HAP-1 (cell line): ENCODE results near the gene PEX16.

Source experiments
- DNase-seq, 2 experiments: peaks; one replicate each; pipeline ENCODE4 v3.0.0-alpha.2; 2016 to 2020; ENCODE audit warnings: low spot score in 2 of 2
- H3K27me3 ChIP-seq: fragments of 250-450 bp; sonication (Bioruptor Pico); 2 replicates; pipeline ENCODE4 v1.5.1; 2020; ENCODE audit warnings: low read depth, mild to moderate bottlenecking, moderate library complexity
- H3K36me3 ChIP-seq: fragments of 250-450 bp; sonication (Bioruptor Pico); replicated peaks from 2 replicates; pipeline ENCODE4 v1.5.1; 2020; ENCODE audit warnings: mild to moderate bottlenecking
- H3K4me1 ChIP-seq: fragments of 250-450 bp; sonication (Bioruptor Pico); 2 replicates; pipeline ENCODE4 v1.5.1; 2020; ENCODE audit warnings: mild to moderate bottlenecking
- H3K4me3 ChIP-seq: fragments of 250-450 bp; sonication (Bioruptor Pico); 2 replicates; pipeline ENCODE4 v1.5.1; 2020; ENCODE audit warnings: mild to moderate bottlenecking, moderate library complexity
- H3K9me3 ChIP-seq: fragments of 250-450 bp; sonication (Bioruptor Pico); 2 replicates; pipeline ENCODE4 v1.5.1; 2020; ENCODE audit warnings: mild to moderate bottlenecking, moderate library complexity
- in situ Hi-C: fragments of 300-500 bp; cut with MboI; formaldehyde crosslinking; loops from 3 replicates; pipeline ENCODE4 v1.14.3; 2020; ENCODE audit warnings: low sequenced_read_pairs, inconsistent platforms, mixed read lengths

PEX16 gene

DNA sequence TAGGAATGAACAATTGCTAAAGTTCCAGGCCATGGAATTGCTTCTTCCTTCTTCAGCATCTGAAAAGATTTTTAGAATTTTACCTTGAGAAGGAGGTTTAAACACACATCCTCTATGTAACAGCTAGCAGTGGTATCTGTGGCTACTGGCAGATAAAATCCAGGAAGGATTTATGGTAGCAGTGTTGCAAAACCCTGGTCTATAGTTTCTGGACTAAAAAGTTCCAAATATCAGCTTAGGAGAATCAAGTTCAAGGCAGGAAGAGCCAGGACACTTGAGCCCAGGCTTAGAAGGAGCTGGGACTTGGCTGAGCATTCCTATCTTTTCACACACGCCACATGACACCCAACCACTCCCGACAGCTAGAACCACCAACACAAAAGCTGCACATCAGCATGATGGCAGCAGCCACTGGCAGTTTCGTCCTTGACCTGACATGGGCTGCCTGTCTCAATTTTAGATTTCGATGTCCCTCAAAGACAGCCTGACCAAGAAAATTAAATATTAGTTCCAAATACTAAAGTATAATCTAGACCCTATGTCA is 18.9 kb upstream of the PEX16 start:
- H3K27me3 ChIP-seq = no peaks in the 10 kb centered on the region
- H3K36me3 ChIP-seq = peaks cover 22% of the 10 kb centered on the region
- in situ Hi-C loops = no loop called here

DNA sequence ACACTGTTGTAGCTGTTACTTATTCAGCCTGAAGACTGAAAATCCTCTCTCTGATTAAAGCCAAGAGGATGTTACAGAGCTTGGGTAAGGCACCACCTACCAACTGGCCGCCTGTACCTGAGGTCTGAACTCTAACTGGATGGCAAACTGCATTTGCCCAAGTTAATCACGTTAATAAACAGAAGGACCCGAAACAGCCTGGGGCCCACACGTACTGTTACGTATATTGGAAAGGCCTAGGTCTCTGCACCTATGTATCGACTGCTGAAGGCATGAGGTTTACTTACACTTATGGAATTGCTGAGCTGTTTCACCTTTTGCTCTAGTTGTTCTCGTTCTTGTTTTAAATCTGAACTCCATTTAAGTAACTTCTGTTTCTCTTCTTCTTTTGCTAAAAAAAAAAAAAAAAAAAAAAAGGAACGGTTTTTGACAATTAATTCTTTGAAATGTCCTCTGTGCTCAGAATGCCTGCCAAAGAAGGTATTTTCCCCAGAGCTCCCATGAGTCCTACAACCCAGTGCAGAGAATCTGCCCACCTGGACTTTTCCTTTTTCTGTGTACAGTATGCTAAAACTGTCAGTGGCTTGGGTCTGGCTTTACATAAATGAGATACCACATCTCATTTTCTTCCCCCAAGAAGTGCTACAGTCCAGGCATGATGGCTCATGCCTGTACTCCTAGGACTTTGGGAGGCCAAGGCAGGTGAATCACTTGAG is 17.8 kb upstream of the PEX16 start:
- Histone ChIP-seq H3K4me3 (no peak overlapping the region), H3K9me3 (no peaks in the 10 kb centered on the region), H3K27me3 (no peaks in the 10 kb centered on the region), H3K36me3 (peaks cover 22% of the 10 kb centered on the region), H3K4me1 (no peaks in the 10 kb centered on the region)
- in situ Hi-C loops = no loop called here
- no peak for DNase-seq

More for the DNA sequence above, 18.9 kb upstream of the PEX16 start:
- Histone ChIP-seq H3K4me1 (no peaks in the 10 kb centered on the region), H3K9me3 (no peaks in the 10 kb centered on the region), H3K4me3 (no peak overlapping the region)
- no peak for DNase-seq

DNA sequence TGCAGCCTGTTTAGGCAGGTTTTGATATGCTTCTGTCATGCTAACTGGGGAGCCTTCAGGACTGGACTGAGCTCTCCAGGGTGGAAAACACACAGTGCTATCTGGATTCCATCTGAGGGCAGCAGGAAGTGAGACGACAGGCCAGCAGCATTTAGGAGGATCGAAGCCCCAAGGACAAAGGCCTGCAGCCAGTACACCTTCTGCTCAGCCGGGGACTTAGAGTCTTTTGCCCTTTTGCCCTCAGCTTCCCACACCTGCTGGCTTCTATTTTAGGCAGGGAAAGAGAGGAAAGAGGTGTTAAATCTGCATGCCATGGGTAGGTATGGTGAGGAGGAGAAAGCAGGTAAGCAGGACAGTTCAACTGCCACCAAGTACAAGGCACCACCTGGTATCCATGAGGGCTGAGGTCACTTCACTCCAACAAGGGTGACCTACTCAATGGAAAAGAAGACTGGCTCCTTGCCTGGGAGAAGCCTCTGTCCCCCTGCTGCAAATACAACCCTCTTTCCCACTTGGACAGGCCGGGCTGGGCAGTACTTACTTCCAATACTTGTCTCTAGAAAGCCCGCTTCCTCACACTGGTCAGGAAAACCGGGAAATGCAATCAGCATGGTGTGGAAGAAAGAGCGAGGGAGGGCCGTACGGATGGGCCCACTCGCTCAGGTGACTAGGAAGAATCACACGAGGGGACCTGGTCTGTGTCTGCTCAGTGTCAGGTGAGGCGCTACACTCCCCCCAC is 17.1 kb upstream of the PEX16 start:
- Histone ChIP-seq H3K27me3 (no peaks in the 10 kb centered on the region), H3K4me1 (no peaks in the 10 kb centered on the region), H3K36me3 (peaks cover 22% of the 10 kb centered on the region), H3K4me3 (no peak overlapping the region), H3K9me3 (no peaks in the 10 kb centered on the region)
- DNase-seq = no peak
- in situ Hi-C loops = no loop called here

DNA sequence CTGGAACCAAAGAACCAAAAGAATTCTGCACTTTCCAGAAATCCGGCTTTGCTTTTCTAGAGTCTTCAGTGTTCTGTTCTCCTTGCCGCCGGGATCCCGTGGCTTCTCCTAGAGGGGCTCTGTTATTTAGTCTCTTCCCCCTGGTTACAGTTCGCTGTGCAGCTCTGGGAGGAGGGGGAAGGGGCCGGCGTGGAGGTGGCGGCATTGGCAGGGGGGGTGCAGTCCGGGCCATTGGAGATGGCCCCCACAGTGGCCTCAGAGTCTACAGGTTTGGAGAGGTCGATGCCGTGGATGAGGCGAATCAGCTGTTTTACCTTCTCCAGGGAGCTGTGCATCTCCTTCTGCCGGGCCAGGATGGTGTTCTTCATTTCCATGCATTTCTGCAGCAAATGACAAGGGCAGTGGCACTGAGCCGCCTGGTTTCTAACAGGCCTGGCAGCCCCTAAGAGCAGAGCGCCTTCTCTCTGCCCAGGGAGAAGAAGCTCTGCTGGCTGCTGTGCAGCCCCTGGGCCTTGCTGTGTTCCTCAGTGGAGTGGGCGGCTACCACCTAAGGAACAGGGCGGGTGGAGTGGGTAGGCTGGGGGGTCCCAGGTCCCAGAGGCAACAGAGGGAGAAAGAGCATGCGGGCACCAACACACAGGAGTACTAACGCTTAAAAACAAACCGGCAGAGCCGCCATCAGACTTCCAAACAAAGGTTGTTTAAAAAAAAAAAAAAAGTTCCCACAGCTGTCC is 16.3 kb upstream of the PEX16 start:
- Histone ChIP-seq H3K4me3 (no peak overlapping the region), H3K4me1 (no peaks in the 10 kb centered on the region), H3K9me3 (no peaks in the 10 kb centered on the region), H3K36me3 (peaks cover 22% of the 10 kb centered on the region), H3K27me3 (no peaks in the 10 kb centered on the region)
- in situ Hi-C loops = no loop called here
- DNase-seq = no peak

DNA sequence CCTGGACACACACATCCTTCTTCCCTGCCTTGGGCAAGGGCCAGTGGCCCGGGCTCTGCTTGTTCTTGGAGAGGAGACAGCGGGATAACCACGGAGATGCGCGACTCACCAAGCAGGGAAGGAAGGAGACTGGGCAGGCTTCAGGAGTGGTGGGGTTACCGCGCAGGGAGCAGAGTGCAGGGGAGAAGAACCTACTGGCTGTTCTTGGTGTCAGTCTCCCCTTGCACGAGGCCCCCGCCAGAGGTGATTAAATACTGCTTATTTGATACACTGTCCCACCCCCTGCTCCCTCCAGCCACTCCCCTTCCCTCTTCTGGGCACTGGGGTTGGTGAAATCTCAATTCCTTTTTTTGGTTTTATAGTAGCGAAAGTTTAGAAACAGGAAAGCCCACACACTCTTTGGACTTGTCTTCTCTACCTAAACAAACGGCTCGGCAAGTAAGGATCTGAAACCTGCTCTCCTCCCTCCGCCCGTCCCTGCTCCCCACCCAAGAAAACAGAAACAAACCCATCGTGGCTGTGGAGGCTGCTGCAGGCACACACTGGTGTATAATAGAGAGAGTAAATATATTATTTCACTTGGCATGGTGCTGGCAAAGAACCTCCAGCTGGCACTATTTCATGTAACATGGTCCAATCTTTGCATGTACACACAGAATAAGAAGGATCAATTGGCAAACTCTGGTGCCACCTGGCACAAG is 15.6 kb upstream of the PEX16 start:
- H3K36me3 ChIP-seq = peaks cover 22% of the 10 kb centered on the region
- no peaks in the 10 kb centered on the region for H3K9me3 ChIP-seq
- H3K4me1 ChIP-seq = no peaks in the 10 kb centered on the region
- H3K4me3 ChIP-seq = no peak overlapping the region
- DNase-seq = no peak
- H3K27me3 ChIP-seq = no peaks in the 10 kb centered on the region
- in situ Hi-C loops = no loop called here

DNA sequence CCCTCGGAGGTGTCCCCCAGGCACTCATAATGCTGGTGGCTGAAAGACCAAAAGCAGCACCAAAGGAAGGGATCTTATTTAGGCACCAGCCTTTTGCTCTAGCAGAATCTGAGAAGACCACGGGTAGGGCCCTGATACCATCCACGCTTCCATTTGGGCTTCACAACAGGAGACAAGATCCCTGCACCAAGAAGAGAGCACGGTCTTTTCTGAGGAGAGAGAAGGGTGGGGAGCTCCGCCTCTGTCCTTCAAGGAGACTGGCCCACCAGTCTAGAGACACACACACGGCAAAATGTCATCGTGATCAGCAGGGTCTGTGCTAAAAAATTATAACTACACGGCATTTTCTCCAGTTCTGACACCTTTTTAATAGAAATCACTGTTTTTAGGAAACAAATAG is 14.5 kb upstream of the PEX16 start:
- no peak for DNase-seq
- peaks cover 22% of the 10 kb centered on the region for H3K36me3 ChIP-seq
- no peaks in the 10 kb centered on the region for H3K4me1 ChIP-seq
- H3K4me3 ChIP-seq = no peak overlapping the region
- H3K9me3 ChIP-seq = no peaks in the 10 kb centered on the region
- H3K27me3 ChIP-seq = no peaks in the 10 kb centered on the region
- in situ Hi-C loops = no loop called here

DNA sequence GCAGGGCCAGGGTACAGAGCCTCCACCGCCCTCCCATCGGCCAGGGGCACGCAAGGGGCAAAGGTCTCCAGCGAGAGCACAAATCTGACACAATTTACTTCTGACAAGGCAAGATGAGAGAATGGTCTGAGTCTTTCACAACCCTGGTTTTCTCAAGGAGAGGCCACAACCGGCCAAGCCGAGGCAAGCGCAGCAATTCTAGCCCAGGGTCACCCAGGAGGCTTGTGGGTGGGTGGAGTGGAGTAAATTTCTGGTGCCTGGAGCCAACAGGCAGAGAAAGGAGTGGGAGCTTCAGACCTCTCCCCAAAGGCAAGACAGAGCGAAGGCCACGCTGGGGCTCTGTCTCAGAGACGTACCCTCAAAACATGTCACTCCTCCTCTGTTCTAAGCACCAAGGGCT is 14.1 kb upstream of the PEX16 start:
- Histone ChIP-seq H3K4me3 (no peak overlapping the region), H3K9me3 (no peaks in the 10 kb centered on the region), H3K36me3 (peaks cover 22% of the 10 kb centered on the region), H3K27me3 (no peaks in the 10 kb centered on the region), H3K4me1 (no peaks in the 10 kb centered on the region)
- in situ Hi-C loops = no loop called here
- DNase-seq = no peak

DNA sequence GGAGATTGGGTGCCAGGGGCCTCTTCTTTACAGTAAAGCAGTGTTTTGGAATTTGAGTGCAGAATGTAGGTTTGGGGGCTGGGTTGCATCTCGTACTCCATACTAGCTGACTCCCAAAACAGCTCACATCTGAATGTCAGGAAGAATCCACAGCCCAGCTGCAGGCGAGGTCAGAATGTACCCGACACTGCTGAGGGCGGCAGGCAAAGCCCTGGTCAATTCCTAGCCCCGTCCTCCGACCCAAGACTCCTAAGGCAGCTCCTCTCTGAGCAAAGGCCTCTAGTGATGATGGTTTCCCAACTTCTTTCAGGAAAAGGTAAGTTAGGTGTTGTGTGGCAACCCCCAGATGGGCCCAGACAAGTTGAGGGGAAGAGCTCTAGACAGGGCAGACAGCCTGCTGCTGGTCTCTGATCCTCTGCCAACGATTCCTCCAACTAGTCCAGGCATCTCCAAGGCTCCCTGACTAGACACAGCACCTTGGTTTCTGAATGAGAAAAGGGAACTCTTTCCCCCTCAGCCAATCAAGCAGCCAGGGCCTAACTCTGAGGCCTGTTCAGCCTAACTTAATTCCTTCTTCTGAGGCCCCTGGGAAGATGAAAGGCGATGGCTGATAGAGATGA is 13.4 kb upstream of the PEX16 start:
- peaks cover 19% of the 10 kb centered on the region for H3K36me3 ChIP-seq

DNA sequence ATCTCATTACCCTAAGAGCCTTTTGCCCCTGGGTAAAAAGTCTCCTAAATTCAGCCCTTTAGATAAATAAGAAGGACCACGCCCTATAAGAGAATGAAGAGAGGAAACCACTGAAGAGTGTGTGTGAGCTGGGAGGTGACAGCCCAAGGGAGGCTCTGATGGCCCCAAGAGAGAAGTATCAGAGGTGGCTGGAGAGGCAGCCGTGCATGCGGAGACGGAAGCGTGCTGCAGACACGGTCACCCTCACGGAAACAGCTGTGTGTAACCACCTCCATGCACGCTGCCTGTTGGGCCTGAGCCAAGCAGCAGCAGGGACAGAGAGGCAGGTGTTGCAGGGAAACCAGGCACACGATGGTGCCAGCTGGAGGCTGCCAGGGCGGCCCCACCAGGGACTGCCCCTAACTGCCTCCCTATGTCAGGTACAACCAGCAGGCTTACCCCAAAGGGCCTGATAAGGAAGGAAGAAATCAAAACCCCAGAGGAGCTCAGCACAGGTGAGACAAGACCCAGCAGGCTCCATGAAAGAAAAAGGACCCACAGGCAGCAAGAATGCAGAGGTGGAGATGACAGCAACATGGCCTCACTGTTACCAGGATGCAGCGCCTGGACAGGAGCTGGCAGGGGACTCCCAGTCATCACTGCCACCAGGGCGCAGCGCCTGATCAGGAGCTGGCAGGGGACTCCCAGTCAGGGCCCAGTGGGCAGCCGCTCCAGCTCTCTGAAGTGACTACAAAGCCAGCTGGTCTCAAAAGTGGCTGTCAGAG is 12.5 kb upstream of the PEX16 start:
- H3K4me1 ChIP-seq = no peaks in the 10 kb centered on the region
- DNase-seq = no peak
- H3K36me3 ChIP-seq = peaks cover 12% of the 10 kb centered on the region

More for the DNA sequence above, 13.4 kb upstream of the PEX16 start:
- no peaks in the 10 kb centered on the region for H3K4me1 ChIP-seq
- in situ Hi-C loops = no loop called here
- DNase-seq = no peak
- no peak overlapping the region for H3K4me3 ChIP-seq
- H3K27me3 ChIP-seq = no peaks in the 10 kb centered on the region
- no peaks in the 10 kb centered on the region for H3K9me3 ChIP-seq

DNA sequence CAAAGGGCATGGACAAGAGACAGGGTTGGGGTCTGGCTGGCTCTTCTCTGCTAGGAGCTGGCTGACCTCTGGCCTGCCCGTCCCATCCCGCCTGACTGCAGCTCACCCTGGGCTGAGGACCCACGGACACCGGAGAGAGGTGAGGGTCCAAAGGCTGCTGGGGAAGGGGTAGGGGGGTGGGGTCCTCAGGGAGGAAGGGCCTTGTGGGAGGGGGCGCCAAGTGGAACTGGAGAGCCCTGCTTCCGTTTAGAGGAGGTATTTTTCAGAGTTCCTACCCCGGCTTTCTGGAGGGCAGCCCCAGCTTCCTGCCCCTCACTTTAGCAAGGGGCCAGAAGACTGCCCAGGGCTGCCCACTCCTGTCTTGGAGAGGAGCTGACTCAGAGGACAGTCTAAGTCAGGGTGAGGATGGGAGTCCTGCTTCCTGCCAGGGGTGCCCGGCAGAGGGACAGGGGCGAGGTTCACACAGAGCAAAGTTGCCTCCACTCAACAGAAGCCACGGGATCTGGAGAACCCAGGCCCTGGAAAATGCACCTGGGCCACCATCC is 11.9 kb upstream of the PEX16 start:
- Histone ChIP-seq H3K27me3 (no peaks in the 10 kb centered on the region), H3K9me3 (no peaks in the 10 kb centered on the region), H3K4me3 (no peak overlapping the region), H3K4me1 (no peaks in the 10 kb centered on the region), H3K36me3 (peaks cover 6% of the 10 kb centered on the region)
- in situ Hi-C loops = no loop called here
- no peak for DNase-seq

More for the DNA sequence above, 12.5 kb upstream of the PEX16 start:
- in situ Hi-C loops = no loop called here
- Histone ChIP-seq H3K9me3 (no peaks in the 10 kb centered on the region), H3K4me3 (no peak overlapping the region), H3K27me3 (no peaks in the 10 kb centered on the region)

DNA sequence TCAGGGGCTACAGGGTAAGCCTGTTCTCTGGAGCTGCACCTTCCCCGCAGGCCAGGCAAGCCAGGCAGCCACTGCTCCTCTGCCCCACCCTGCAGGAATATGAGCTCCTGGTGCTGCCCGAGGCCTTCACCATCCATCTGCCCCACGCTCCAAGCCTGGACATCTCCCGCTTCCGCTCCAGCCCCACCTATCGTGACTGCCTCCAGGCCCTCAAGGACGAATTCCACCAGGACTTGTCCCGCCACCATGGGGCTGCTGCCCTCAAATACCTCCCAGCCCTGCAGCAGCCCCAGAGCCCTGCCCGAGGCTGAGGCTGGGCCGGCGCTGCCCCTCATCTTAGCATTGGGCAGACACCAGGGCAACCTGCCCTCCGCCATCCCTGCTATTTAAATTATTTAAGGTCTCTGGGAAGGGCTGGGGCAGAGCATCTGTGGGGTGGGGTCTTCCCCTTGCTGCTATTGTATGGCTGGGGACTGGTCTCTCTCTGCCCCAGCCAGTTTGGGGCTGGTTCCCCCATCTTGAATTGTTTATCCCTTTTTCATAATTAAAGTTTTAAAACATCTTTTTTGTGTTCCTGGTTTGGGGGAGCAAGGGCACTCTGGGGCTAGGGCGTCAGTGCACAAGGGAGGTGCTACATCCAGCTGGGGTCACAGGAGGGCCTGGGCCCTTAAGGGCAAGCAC is 11.0 kb upstream of the PEX16 start:
- in situ Hi-C loops = no loop called here
- DNase-seq = no peak
- Histone ChIP-seq H3K36me3 (no peaks in the 10 kb centered on the region; the same call in none of the 2 replicates), H3K27me3 (no peaks in the 10 kb centered on the region), H3K4me1 (no peaks in the 10 kb centered on the region), H3K9me3 (no peaks in the 10 kb centered on the region), H3K4me3 (no peak overlapping the region)
